OCI-LY1 (cell line): ENCODE data around the gene ABO.

Source experiments
- EZH2 ChIP-seq: fragments of 200-600 bp; sonication (generic), shearing (Covaris generic); IDR thresholded peaks from 2 replicates; pipeline ENCODE4 v1.8.0; 2017; ENCODE audit warnings: borderline replicate concordance, mixed run types, mild to moderate bottlenecking, antibody characterized with exemption, low read length, moderate library complexity, mixed read lengths
- TF ChIP-seq, protein P1 (sequence below): fragments of 200-600 bp; sonication (generic), shearing (Covaris generic); IDR thresholded peaks from 2 replicates; pipeline ENCODE4 v1.5.1; 2017; ENCODE audit warnings: mild to moderate bottlenecking, antibody characterized with exemption, low read length, moderate library complexity, mixed read lengths

GRCh38 chr9:133224762-133225161, 50.2 kb downstream of the ABO start:
- TF ChIP-seq EZH2, result no peak
- TF ChIP-seq, protein P1, sequence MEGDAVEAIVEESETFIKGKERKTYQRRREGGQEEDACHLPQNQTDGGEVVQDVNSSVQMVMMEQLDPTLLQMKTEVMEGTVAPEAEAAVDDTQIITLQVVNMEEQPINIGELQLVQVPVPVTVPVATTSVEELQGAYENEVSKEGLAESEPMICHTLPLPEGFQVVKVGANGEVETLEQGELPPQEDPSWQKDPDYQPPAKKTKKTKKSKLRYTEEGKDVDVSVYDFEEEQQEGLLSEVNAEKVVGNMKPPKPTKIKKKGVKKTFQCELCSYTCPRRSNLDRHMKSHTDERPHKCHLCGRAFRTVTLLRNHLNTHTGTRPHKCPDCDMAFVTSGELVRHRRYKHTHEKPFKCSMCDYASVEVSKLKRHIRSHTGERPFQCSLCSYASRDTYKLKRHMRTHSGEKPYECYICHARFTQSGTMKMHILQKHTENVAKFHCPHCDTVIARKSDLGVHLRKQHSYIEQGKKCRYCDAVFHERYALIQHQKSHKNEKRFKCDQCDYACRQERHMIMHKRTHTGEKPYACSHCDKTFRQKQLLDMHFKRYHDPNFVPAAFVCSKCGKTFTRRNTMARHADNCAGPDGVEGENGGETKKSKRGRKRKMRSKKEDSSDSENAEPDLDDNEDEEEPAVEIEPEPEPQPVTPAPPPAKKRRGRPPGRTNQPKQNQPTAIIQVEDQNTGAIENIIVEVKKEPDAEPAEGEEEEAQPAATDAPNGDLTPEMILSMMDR, result no peak
